ENCODE data around the gene GASK1B. TPM values are rescaled to one million over a fixed set of nuclear protein-coding genes. Genes with fewer than 3 reads are reported as not detected.

The GASK1B gene
- total RNA-seq, result 60.0 and 66.9 TPM in 2 replicates

GRCh38 chr4:158172261-158173258 is at the start of gene GASK1B:
GASK1B (minus strand) TSS chr4:158173025; CDS start chr4:158171375, 1,650 bp downstream.

GRCh38 chr4:158209825-158210807 is 37.3 kb upstream of the GASK1B start, which contains the start of gene TMEM144:
TMEM144 (plus strand) TSS chr4:158210486; CDS start chr4:158212668, 2,182 bp downstream.

Other genes with a start within 250 kb of the GASK1B start
- 9.4 and 11.8 TPM in 2 replicates for gene TMEM144, start 37.5 kb upstream of the GASK1B start, total RNA-seq

Measured in articular chondrocyte of knee joint (primary cell).